ENCODE results near the gene ZNF804A.
A peak's percentile ranks its signal among the peaks of the same experiment; 100 is the strongest.
"Not testable (repeated sequence)": the region's sequence is repeated elsewhere in the genome, so short reads cannot be mapped to it uniquely, and the experiment has no call there.

The ZNF804A gene

DNA sequence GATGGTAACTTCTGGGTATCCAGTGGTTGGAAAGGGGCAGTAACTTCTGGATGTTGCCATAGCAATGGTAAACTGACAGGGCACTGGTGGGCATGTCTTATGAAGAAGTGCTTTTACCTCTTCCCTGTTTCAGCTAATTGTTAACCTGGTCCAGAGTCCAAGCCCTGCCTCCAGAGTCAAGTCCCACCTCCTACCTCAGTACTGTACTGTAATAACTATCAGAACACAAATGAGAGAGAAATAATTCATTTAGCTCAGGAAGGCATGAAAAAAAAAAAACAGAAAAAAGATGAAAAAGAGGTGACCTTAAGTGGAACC, 237.0 kb downstream of the ZNF804A start:
- no peak for DNase-seq

DNA sequence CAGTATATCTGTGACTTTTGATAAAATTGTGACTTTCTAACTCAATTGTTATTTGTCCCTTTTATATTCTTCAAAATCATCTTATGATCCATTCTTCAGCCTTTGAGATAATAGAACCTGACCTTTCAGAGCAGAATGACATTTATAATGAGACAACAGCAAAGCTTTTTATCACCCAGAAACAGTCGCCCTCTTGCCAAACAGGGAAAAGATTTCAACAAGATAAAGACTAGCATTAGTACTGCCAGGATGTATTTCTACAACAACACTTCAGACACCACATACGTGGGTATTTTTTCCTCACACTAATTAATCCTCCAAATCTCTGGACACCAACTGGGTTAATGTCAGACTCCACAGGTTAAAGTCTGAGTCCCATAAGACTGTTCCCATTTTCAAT, 249.0 kb downstream of the ZNF804A start:
- no peak for DNase-seq

DNA sequence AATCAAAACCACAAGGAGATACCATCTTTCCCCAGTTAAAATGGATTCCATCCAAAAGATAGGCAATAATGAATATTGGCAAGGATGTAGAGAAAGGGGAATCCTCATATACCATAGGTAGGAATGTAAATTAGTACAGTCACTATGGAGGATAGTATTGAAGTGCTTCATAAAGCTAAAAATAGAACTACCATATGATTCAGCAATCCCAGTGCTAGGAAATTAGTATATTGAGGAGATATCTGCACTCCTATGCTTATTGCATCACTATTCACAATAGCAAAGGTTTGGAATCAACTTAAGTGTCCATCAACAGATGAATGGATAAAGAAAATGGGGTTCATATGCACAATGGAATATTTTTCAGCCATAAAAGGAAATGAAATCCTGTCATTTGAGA, 251.2 kb downstream of the ZNF804A start:
- no peak for DNase-seq

DNA sequence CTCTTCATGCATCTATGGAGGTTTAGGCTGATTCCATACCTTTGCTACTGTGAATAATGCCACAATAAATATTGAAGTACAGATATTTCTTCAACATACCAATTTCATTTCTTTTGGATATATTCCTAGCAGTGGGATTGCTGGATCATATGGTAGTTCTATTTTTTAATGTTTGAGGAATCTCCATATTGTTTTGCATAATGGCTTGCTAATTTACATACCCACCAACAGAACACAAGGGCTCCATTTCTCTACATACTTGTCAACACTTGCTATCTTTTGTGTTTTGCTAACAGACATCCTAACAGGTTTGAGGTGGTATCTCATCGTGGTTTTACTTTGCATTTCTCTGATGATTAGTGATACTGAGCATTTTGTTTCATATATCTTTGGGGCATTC, 253.2 kb downstream of the ZNF804A start:
- DNase-seq, result peak; percentile 63 to 71

GRCh38 chr2:184859187-184859586, 260.9 kb downstream of the ZNF804A start:
- DNase-seq, result no peak

GRCh38 chr2:184860744-184861143, 262.4 kb downstream of the ZNF804A start:
- no peak for DNase-seq

- no peak for DNase-seq
Observed at GRCh38 chr2:184875212-184875611, 276.9 kb downstream of the ZNF804A start.

GRCh38 chr2:184875911-184876310, 277.6 kb downstream of the ZNF804A start:
- DNase-seq, result no peak

GRCh38 chr2:184877909-184878308, 279.6 kb downstream of the ZNF804A start:
- no peak for DNase-seq

DNA sequence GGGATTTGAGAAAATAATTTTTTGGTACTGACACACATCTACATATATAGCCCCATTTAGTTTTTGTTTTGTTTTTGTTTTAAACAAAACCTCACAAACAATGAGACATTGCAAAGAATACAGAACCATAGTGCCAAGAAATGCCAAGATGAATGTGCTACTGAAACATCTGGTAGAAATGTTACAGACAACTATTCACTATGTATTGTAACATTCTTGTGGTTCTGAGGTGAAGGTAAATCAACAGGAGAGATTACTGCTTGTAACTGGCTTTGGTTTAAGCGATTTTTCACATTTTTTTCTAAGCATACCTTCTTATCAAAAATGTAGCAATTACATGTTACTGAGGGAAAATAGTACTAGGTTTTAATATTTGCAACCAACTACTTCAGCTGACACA, 281.3 kb downstream of the ZNF804A start:
- no peak for DNase-seq

DNA sequence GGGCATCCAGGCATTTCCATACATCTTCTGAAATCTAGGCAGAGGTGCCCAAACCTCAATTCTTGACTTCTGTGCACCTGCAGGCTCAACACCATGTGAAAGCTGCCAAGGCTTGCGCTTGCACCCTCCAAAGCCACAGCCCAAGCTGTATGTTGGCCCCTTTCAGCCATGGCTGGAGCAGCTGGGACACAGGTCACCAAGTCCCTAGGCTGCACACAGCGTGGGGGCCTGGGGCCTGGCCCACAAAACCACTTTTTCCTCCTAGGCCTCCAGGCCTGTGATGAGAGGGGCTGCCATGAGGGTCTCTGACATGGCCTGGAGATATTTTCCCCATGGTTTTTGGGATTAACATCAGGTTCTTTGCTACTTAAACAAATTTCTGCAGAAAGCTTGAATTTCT, 288.3 kb downstream of the ZNF804A start:
- not testable (repeated sequence) for DNase-seq

DNA sequence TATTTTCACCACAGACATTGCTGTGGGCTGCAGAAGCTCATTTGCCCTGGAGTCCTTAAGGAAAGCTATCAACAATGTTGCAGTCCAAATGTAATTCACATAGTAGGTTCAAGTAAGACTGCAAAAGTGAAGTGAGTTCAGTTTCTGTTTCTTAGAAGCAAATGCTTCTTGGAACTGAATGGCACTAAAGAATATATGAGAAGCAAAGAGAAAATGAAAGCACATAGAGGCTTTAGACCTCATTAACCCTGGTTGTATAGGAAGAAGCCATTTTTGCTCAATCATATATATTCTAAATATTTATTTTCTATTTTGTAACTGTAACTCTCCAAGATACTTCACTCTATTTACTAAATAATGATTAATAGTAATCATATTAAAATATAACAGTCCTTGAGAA, 292.0 kb downstream of the ZNF804A start:
- DNase-seq, result no peak

- no peak for DNase-seq
Observed at GRCh38 chr2:184904991-184905390, 306.7 kb downstream of the ZNF804A start.

DNA sequence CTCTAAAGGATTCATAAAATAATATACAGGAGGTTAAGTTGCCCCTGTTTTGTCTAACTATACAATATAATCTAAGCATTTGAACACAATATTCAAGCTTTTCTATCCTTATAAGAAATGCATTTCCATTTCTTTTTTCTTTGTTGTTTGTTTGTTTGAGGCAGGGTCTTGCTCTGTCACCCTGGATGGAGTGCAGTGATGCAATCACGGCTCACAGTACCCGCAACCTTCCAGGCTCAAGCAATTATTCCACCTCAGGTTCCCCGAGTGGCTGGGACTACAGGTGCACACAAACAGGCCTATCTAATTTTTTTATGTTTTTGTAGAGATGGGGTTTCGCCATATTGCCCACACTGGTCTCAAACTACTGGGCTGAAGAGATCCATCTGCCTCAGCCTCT, 307.8 kb downstream of the ZNF804A start:
- DNase-seq, result no peak

GRCh38 chr2:184906709-184907108, 308.4 kb downstream of the ZNF804A start:
- no peak for DNase-seq

DNA sequence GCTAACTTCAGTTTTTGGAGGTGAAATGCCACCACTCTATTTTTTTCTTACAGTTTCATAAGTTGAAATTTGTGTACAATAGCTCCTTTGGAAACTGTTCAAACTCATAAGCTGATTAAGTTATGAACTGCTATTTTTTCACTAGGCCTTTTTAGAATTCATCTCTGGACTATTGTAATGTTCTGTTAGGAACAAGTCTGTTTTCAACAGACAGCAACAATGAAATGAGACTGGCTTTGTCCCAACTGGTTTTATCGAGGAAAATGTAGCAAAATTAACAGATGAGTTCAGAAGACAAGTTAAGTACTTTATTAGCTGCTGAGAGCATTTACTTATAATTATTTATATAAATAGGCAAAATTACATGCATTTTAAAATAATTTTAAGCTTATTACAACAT, 310.6 kb downstream of the ZNF804A start:
- no peak for DNase-seq

DNA sequence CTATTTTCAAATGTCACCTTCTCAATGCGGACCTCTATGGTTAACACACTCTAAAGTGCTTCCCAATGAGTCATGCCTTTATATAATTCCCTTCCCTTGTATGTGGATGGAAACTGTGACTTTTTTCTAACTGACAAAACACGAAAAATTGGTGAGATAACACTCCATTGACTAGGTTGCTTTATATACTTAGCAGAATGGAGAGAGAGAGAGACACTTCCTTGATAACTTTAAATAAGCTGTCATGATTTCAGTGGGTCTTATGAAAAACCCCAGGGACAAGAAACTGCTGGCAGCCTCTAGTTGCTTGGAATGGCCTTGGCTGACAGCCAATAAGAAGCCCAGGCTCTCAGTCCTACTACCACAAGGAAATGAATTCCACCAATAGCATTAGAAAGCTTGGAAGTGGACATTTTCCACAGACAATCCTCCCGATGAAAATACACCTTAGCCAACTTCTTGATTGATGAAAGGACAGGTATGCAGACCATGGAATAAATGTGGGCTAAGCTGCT, 322.2 kb downstream of the ZNF804A start:
- DNase-seq, result no peak

- no peak for DNase-seq
Observed at GRCh38 chr2:184921676-184922075, 323.3 kb downstream of the ZNF804A start.

- DNase-seq, result no peak
Observed at GRCh38 chr2:184923751-184924150, 325.4 kb downstream of the ZNF804A start.

- no peak for DNase-seq
Observed at GRCh38 chr2:184927040-184927439, 328.7 kb downstream of the ZNF804A start.

GRCh38 chr2:184936761-184937160, 338.4 kb downstream of the ZNF804A start:
- no peak for DNase-seq

- DNase-seq, result no peak
Observed at GRCh38 chr2:184938221-184938985, 340.1 kb downstream of the ZNF804A start.

GRCh38 chr2:184945326-184945725, 347.0 kb downstream of the ZNF804A start:
- no peak for DNase-seq

- no peak for DNase-seq
Observed at GRCh38 chr2:184945824-184946223, 347.5 kb downstream of the ZNF804A start.

DNA sequence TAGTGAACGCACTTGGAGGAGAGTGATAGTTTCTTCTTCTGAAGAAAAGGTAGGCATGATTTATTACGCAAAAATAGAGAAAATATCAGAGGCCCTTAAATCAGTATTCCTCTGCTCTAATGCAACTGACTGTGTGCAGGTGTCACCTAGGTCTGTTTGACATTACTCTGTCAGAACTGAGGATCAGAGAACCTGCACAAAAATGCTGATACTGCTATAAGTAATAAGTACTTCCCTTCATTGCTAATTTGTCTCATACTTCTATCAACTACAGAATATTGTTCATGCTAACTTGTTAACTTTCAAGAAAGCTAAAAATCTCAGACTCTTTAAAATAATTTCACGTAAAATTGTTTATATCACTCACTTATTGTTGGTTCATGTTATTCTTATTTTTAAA, 358.5 kb downstream of the ZNF804A start:
- no peak for DNase-seq
